Skin of body (tissue), 2 donors: ENCODE measurements around the gene LRCH1. TPM values are rescaled to one million over a fixed set of nuclear protein-coding genes. Genes with fewer than 3 reads are reported as not detected.
A peak's percentile ranks its signal among the peaks of the same experiment; 100 is the strongest.

Experiments used
- DNase-seq: peaks from one replicate; lab custom pipeline; 2025; lab: John Stamatoyannopoulos, UW
- total RNA-seq: library from RNA; depleted of rRNA; stranded (reverse); fragments of >200 nt; gene quantifications from one replicate; pipeline ENCODE4 v1.2.3, GENCODE V29; 2014

LRCH1 gene
- total RNA-seq, 1 donor from 2014 or later = 19.5 TPM

- no peak for DNase-seq
Measured at GRCh38 chr13:46612267-46612666, 59.3 kb downstream of the LRCH1 start.

DNA sequence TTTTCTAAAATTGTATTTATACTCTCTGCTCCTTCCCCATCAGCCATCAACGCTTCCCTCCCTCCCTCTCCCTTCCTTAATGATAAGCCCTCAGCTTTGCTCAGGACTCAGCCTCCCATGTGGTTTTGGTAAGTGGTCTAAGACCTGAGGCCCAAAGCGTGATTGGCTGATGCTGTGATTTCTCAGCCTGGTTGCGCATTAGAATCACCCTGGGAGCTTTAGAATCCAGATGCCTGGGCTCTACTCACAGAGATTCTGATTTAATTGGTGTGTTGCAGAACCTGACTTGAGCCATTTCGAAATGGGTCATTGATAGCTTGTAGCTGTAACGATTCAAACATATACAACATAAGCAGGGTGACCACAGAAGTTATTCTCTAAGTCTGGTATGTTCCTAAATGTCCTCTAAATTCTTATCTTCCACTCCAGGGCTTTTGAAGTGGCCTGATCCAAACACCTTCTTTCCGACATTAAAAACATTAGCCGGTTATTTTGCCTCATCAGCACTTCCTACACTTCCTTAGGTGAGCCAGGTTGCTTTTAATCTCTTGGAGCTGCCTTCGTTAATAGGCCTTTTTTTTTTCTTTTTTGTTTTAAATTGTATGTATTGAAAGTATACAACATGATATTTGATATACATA, 60.6 kb downstream of the LRCH1 start:
- DNase-seq = no peak

- no peak for DNase-seq
Measured at GRCh38 chr13:46614582-46614981, 61.6 kb downstream of the LRCH1 start.

GRCh38 chr13:46615888-46616531, 63.0 kb downstream of the LRCH1 start:
- DNase-seq = peak; percentile 59

DNA sequence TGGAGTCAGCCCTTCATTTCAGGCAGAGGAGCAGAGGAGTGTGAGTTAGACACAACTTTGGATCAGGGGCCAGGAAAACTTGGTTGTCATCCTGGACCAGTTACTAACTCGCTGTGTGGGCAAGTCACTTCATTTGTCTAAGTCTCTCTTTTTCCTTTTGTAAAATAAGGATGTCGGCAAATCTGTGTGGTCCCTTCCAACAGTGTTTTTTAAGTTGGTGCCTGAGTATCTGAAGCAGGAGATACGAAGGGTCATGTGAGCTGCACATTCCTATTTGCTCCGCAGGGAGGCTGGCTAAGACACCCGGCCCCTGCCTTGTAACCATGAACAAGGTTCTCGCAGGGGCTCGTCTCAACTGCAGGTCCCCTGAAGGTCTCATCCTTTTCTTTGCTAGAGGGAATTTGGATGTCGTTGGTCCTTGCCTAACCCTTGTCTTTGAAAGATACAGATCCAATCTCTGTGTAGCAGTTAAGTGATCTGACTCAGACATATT, 64.3 kb downstream of the LRCH1 start:
- no peak for DNase-seq

DNA sequence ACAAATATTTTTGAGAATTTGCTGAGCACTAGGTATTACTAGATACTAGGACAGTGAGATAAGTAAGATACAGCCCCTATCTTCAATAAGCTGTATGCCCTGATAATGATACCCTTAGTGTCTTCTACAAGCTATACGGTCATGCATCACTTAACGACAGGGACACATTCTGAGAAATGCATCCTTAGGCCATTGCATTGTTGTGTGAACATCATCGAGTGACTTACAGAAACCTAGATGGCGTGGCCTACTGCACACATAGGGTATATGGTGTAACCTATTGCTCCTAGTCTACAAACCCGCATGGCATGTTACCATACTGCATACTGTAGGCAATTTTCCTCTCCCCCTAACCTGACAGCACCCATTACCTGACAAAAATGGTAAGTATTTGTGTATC, 64.9 kb downstream of the LRCH1 start:
- no peak for DNase-seq

GRCh38 chr13:46618694-46619254, 65.8 kb downstream of the LRCH1 start:
- DNase-seq = no peak

GRCh38 chr13:46620029-46620428, 67.1 kb downstream of the LRCH1 start:
- DNase-seq = no peak

- DNase-seq = peak; percentile 50
Measured at GRCh38 chr13:46620471-46620870, 67.5 kb downstream of the LRCH1 start.

DNA sequence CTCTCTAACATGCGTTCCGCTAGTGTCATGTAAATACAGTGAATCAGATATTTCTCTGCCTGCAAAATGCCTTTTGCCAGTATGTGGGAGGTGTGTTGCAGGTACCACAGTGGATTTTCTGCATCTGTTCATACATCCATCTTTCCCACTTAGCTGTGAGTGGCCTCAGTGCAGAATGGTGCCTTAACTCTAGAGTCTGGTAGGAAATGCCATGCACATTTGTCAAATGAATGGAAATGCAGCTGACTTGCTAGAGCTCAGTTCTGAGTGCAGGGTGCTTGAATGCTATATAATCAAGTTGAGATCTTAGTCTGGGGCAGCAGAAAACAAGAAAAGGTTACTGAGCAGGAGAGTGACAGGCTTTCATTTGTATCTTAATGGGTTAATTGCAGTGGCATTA, 68.2 kb downstream of the LRCH1 start:
- no peak for DNase-seq

DNA sequence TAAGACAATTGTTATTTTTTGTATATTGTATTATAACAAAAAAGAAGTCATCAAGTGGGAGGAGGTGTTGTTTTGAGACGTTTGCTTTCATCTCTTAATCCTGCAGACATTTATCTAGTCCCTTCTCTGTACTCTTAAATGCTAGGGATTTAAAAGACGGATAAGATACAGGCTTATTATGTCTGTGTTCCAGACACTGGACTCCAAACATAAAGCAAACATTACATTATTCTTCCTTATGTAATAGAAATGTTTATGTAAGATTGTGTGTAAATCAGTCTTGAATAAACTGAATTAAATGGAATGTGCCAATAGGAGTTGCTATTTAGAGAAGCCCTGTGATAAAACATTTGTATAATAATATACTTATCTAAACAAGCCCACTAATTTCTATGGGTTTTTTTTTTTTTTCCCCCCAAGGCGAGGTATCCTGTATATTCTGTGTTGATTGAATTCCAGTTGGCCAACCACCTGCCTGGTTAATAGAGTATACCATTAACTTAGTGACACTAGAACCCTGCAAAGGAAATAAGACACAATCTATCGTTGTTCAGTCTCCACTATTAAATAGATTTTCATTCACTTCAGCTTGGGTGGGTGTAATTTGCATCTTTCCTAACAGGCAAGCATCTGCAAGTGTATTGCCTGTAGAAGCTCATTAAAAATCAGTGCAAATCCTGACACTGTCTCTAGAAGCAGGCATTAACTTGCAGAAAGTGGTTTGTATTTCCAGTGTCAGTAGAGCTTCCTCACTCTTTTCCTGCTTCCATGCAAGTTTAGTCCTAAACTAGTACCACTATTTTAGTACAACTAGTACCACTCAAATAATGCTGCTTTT, 69.0 kb downstream of the LRCH1 start:
- DNase-seq = no peak

DNA sequence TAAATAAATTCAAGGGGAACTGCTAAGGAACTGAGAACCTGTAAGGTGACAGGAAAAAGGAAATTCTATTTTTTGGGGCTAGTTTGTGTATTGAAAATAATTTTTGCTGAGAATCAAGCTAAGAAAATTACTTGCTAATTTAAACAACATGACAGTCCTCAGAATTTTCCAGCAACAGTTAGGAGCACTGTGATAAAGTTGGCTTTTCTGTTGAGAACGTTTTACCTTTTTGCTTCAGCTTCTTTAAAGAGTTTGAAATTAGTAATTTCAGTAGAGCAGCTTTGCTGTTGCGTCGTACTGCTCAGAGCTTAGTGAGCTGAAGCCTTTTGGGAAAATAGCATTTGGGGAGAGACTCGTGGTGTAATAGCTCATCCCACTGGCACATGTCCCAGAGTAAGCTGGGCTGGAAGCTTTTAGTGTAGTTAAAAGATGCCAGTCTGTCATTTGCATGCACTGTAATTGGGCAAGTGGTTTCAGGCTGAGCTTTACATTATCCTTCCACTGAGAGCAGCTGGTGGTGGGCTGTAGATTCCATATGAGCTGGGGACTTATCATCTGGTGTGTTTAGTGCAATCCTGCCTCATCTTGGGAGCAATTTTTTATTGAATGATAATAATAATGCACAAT, 69.8 kb downstream of the LRCH1 start:
- peak; percentile 85 for DNase-seq

DNA sequence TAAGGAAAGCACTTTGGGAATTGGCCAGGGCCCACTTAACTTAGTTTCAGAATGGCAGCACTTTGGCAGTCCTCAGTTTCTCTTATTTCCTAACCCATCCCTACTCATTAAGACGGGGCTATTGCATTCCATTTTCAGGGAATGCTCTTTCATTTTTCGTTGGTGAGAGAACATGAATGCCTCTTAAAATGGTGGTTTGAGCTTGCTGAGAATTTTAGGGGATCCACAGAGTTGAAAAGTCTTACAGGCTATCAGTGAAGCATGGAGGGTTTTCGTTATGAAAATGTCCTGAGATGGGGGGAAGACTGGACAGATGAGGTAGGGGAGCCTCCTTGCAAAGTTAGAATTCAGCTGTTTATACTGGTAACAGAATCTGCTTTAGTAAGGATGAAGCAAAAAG, 71.4 kb downstream of the LRCH1 start:
- DNase-seq = no peak

- no peak for DNase-seq
Measured at GRCh38 chr13:46624821-46625220, 71.9 kb downstream of the LRCH1 start.

DNA sequence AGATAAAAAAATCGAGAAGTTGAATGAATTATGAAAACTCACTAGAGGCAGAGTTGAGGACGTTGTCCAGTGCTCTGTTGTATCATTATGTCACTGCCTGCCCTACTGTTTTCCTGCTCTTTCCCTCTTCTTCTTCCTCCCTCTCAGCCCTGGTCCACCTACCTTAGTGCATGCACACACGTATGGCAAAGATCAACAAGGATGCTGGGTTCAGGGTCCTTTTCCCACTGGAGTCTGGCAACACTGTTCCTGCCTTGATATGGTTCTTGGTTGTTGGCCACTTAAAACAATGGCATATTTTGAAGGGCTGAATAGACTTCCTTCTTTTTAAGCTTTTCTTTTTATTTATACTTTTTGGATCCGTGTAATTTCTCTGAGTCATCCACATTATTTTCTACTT, 74.5 kb downstream of the LRCH1 start:
- DNase-seq = no peak

DNA sequence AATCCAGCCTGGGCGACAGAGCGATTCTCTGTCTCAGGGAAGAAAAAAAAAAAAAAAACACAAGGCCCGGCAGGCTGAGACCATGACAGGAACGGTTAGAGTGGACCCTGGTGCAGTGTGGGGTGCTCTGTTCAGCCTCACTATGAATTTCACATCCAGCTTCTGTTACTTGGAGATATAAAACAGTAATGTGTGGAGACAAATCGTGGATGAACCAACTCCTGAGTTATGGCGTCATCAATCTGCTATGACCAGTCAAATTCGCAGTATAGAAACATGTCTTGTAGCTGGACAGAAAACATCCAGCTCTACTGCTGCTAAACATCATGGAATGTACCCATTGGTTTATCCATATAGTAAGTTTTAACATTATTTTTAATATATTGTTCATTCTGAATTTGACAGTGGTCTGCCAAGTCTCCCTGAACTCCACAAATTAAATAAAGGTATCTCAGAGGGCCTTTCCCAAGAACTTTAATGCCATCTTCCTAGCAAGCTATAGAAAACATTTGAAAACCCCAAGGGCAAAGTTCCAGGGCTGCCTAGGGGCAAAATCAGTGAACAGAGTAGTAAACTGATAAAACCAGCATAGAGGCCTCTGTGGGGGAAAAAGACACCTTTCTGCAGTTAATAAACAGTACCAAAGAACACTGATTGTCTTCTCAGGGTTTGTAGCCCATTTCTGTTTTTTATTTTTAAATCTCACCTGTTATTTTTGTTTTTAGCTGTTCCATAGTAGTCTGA, 75.8 kb downstream of the LRCH1 start:
- no peak for DNase-seq

DNA sequence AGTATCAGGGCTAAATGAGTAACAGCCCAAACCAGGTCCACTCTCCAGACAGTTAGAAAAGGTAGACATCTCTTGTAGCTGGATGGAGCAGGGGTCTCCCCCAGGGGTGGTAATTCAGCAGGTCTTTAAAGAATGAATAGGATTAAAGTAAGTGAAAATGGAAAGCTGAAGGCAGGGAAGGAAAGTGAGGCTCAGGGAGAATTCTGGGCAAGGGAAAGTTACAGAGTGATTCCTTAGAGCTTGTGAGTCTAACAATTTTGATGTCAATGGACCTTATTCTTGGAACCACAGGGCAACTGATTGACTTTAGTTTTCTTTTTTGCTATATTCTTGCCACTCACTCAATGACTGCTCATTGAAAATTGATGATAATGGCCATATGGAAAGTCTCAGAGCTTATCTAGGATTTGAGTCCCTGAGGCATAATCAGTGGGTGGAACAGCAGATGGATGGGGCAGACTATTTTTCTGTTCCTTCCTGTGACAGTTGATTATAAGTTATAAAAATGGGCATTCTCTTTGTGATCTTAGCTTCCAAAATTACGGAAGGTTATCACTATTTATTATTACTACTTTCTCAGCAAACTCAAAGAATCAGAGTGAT, 76.9 kb downstream of the LRCH1 start:
- no peak for DNase-seq

DNA sequence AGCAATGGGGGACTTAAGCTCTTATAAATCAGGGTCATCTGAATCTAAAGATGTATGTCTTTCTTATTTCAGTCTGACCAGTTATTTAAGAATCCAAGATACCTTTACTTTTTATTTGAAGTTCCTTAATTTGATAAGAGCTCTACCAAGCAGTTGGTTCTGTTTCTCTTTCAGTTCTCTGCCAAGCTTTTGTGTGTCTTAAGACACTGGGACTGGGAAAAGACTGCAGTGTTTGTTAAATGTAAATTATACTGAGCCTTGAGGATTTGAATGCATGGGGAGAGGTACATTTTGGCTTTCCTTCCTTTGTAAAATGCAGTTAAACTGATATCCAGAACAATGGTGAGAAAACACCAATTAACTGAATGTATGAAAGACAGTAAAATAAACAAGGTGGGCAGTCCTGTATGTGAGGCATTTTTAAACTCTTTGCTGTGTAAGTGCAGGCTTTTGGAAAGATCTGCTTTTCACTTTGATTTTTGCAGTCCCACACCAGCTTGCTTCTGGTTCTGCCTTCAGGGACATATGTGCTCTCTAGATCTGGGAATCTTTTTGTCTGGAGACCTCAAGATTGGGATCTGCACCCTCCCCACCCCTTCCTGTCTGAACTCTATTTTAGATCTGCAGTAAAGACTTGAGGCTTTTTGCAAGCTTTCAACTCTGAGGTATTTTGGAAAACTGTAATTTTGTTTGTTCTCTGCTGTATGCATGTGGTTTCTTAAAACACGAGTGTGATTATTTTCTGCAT, 77.6 kb downstream of the LRCH1 start:
- no peak for DNase-seq

DNA sequence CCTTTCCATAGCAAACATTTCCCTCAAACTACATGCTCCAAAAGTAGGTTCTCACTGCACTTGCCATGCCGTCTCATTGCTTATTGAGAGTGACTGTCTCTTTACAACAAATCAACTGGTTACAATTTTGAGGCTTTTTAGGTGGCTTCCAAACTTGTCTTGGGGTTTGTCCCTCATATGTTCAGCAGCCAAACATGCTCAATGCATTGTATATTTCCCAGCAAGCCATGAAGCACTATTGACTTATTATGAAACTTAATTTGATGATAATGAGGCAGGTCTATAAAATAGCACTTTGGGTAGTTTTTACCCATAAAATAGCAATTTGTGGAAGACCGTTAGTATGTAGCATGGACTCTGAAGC, 78.2 kb downstream of the LRCH1 start:
- DNase-seq = no peak

DNA sequence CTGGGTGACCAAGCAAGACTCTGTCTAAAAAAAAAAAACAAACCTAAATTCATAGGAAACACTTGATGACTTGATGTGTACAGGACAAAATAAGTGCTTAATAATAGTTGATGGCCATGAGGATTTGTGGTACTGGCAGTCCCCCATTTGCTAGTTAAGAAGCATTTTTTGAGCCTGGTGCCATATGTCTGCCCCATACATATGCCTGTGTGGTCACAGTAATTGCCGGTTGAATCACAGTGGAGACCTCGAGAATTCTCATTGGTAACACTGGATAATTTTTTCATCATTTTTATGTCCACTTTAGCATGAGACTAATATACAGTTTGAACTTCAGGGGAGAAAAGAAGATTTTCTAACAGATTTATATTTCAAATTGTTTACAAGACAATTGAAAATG, 79.2 kb downstream of the LRCH1 start:
- no peak for DNase-seq
